HCT116 (cell line): ENCODE measurements around the gene MPV17. TPM values are rescaled to one million over a fixed set of nuclear protein-coding genes. Genes with fewer than 3 reads are reported as not detected.

Experiments
- ATAC-seq: fragments of 200-7000 bp; cut with Tn5 transposase; 2 replicates; pipeline ENCODE4 v1.9.1; 2020; ENCODE audit warnings: mild to moderate bottlenecking, moderate library complexity
- BruUV-seq: library from RNA; stranded (reverse); fragments of 400-500 nt; replicated peaks from 2 replicates; lab custom pipeline; 2021; lab: Mats Ljungman, UMichigan
- CTCF ChIA-PET: fragments of 300-600 bp; sonication (Branson Sonifier 250); formaldehyde crosslinking; loops from one replicate; lab custom pipeline; 2021; ENCODE audit warnings: antibody characterized with exemption; lab: Charles Lee
- POLR2A ChIA-PET: fragments of 300-600, 350-600 bp; sonication (Branson Sonifier 250); formaldehyde crosslinking; loops from one replicate; lab custom pipeline; 2021; ENCODE audit warnings: antibody characterized with exemption; lab: Charles Lee
- RAD21 ChIA-PET, 2 experiments: fragments of 300-600 bp; sonication (Branson Sonifier 250); formaldehyde crosslinking; loops; one replicate each; lab custom pipeline; 2023; ENCODE audit warnings: low total read pairs in 2 of 2; ENCODE audit not compliant: uncharacterized antibody in 2 of 2, unreplicated experiment in 2 of 2, low non-redundant PET in 1 of 2; lab: Charles Lee
- DNase-seq: peaks from one replicate; pipeline ENCODE4 v3.0.0-alpha.2; 2010; ENCODE audit warnings: low read depth, low spot score
- H2AFZ ChIP-seq: fragments of 200-600 bp; shearing (Covaris generic), sonication (generic); 2 replicates; pipeline ENCODE4 v1.6.1; 2017; ENCODE audit warnings: low read depth, mixed run types, mixed read lengths, antibody characterized with exemption, low read length; ENCODE audit not compliant: poor library complexity, severe bottlenecking
- H3K27ac ChIP-seq: 2 replicates; pipeline ENCODE4 v1.5.1; 2012; ENCODE audit warnings: low read depth, low read length
- H3K27me3 ChIP-seq: fragments of 200-600 bp; sonication (generic); 2 replicates; pipeline ENCODE4 v1.6.1; 2016; ENCODE audit warnings: mixed run types, low read length, mixed read lengths; ENCODE audit not compliant: insufficient read depth
- H3K36me3 ChIP-seq, 2 experiments: fragments of 200-500 bp in 1 of 2; fragments of 200-600 bp in 1 of 2; sonication (Bioruptor generic) in 1 of 2; sonication (generic) in 1 of 2; 2 replicates each; pipeline versions ENCODE4 v1.5.1 to v1.6.1; 2014 to 2016; ENCODE audit warnings: low read length in 2 of 2, inconsistent platforms in 1 of 2, mixed read lengths in 1 of 2, mixed run types in 1 of 2; ENCODE audit not compliant: insufficient read depth in 2 of 2, control insufficient read depth in 1 of 2
- H3K4me1 ChIP-seq, 2 experiments: fragments of 200-600 bp in 1 of 2; sonication (generic) in 1 of 2; 2 replicates each; pipeline versions ENCODE4 v1.5.1 to v1.6.1; 2012 to 2017; ENCODE audit warnings: low read length in 2 of 2, inconsistent platforms in 1 of 2, mild to moderate bottlenecking in 1 of 2, mixed read lengths in 1 of 2, mixed run types in 1 of 2, moderate library complexity in 1 of 2; ENCODE audit not compliant: insufficient read depth in 2 of 2, control insufficient read depth in 1 of 2
- H3K4me2 ChIP-seq: fragments of 200-600 bp; sonication (generic); 2 replicates; pipeline ENCODE4 v1.6.1; 2017; ENCODE audit warnings: mixed run types, low read length, mixed read lengths
- H3K4me3 ChIP-seq, 2 experiments: fragments of 200-600 bp in 1 of 2; sonication (generic) in 1 of 2; replicated peaks in 1 of 2; 2 replicates each; pipeline ENCODE4 v1.5.1; 2011 to 2016; ENCODE audit warnings: low read length in 2 of 2, control low read depth in 1 of 2, low read depth in 1 of 2, mild to moderate bottlenecking in 1 of 2, mixed read lengths in 1 of 2, mixed run types in 1 of 2
- H3K79me2 ChIP-seq: fragments of 200-600 bp; sonication (generic); 2 replicates; pipeline ENCODE4 v1.6.1; 2017; ENCODE audit warnings: mild to moderate bottlenecking, mixed run types, low read length, moderate library complexity, mixed read lengths; ENCODE audit not compliant: insufficient read depth
- H3K9ac ChIP-seq: fragments of 200-600 bp; sonication (generic); 2 replicates; pipeline ENCODE4 v1.6.1; 2016; ENCODE audit warnings: low read length, mixed read lengths
- H3K9me2 ChIP-seq: fragments of 200-600 bp; sonication (generic), shearing (Covaris generic); 2 replicates; pipeline ENCODE4 v1.6.1; 2017; ENCODE audit warnings: mixed run types, mild to moderate bottlenecking, moderate library complexity; ENCODE audit not compliant: insufficient read depth
- H3K9me3 ChIP-seq, 2 experiments: fragments of 200-500 bp in 1 of 2; fragments of 200-600 bp in 1 of 2; sonication (Bioruptor generic) in 1 of 2; sonication (generic) in 1 of 2; 2 replicates each; pipeline ENCODE4 v1.6.1; 2014 to 2017; ENCODE audit warnings: low read length in 2 of 2, mixed read lengths in 2 of 2, inconsistent platforms in 1 of 2, low read depth in 1 of 2, mild to moderate bottlenecking in 1 of 2, mixed run types in 1 of 2, moderate library complexity in 1 of 2; ENCODE audit not compliant: control insufficient read depth in 1 of 2, insufficient read depth in 1 of 2
- H4K20me1 ChIP-seq: fragments of 200-600 bp; sonication (generic), shearing (Covaris generic); 2 replicates; pipeline ENCODE4 v1.6.1; 2017; ENCODE audit warnings: mixed run types, mild to moderate bottlenecking, moderate library complexity; ENCODE audit not compliant: insufficient read depth
- ATF3 ChIP-seq: IDR thresholded peaks from 2 replicates; pipeline ENCODE4 v1.6.1; 2012
- CBX3 ChIP-seq: IDR thresholded peaks from 2 replicates; pipeline ENCODE4 v1.6.1; 2012; ENCODE audit warnings: low read depth
- ELF1 ChIP-seq: IDR thresholded peaks from 2 replicates; pipeline ENCODE4 v1.6.1; 2012; ENCODE audit warnings: low read depth, borderline replicate concordance
- POLR2A ChIP-seq: IDR thresholded peaks from 2 replicates; pipeline ENCODE4 v1.7.0; 2011; ENCODE audit warnings: borderline replicate concordance; ENCODE audit not compliant: insufficient read depth, insufficient read length; ENCODE audit errors: extremely low read depth
- POLR2AphosphoS5 ChIP-seq: IDR thresholded peaks from 2 replicates; pipeline ENCODE4 v1.6.1; 2011; ENCODE audit warnings: mild to moderate bottlenecking, low read depth, low read length, moderate library complexity
- REST ChIP-seq: IDR thresholded peaks from 2 replicates; pipeline ENCODE4 v1.6.1; 2012; ENCODE audit warnings: low read depth
- SRF ChIP-seq: IDR thresholded peaks from 2 replicates; pipeline ENCODE4 v1.6.1; 2012; ENCODE audit warnings: low read depth
- TCF7L2 ChIP-seq: IDR thresholded peaks from 2 replicates; pipeline ENCODE4 v1.7.0; 2011; ENCODE audit warnings: borderline replicate concordance, inconsistent platforms; ENCODE audit not compliant: insufficient read depth, insufficient read length; ENCODE audit errors: extremely low read depth
- YY1 ChIP-seq: IDR thresholded peaks from 2 replicates; pipeline ENCODE4 v1.6.1; 2011; ENCODE audit warnings: low read length, low read depth, moderate library complexity, mild to moderate bottlenecking; ENCODE audit not compliant: insufficient replicate concordance; ENCODE audit errors: extremely low read depth
- ZBTB33 ChIP-seq: IDR thresholded peaks from 2 replicates; pipeline ENCODE4 v1.6.1; 2011; ENCODE audit warnings: mild to moderate bottlenecking, low read length, moderate library complexity; ENCODE audit not compliant: insufficient replicate concordance; ENCODE audit errors: extremely low read depth
- ZNF274 ChIP-seq: fragments of 200-500 bp; sonication (Bioruptor generic); IDR thresholded peaks from 2 replicates; pipeline ENCODE4 v1.6.1; 2014; ENCODE audit warnings: mild to moderate bottlenecking, low read depth, low read length, inconsistent platforms
- intact Hi-C: fragments of 100-400 bp; cut with micrococcal nuclease; formaldehyde crosslinking; loops from 2 replicates; pipeline ENCODE4 v1.10.0; 2022
- total RNA-seq: library from RNA; stranded (reverse); gene quantifications from one replicate; pipeline ENCODE4 v1.2.1, GENCODE V29; 2021; ENCODE audit not compliant: unreplicated experiment

Gene MPV17
- total RNA-seq, 1 experiment from 2014 or later = 55.4 TPM

- no peaks in the 10 kb centered on the region for H4K20me1 ChIP-seq
- no peak overlapping the region for H3K4me2 ChIP-seq
- no peaks in the 10 kb centered on the region for H3K4me1 ChIP-seq
- H3K9me3 ChIP-seq = no peaks in the 10 kb centered on the region
- peaks cover 0 to 5% of the 10 kb centered on the region in 2 experiments; a peak in 1 of 4 replicates for H3K36me3 ChIP-seq
- no peak overlapping the region for H3K27ac ChIP-seq
- no peak overlapping the region for H2AFZ ChIP-seq
- no peaks in the 10 kb centered on the region for H3K9me2 ChIP-seq
- TF ChIP-seq ZNF274 = no peak
- TF ChIP-seq ELF1 = no peak
- TF ChIP-seq YY1 = no peak
- TF ChIP-seq POLR2A = no peak
- TF ChIP-seq POLR2AphosphoS5 = no peak
- no peak for TF ChIP-seq ATF3
- TF ChIP-seq ZBTB33 = no peak
- TF ChIP-seq REST = no peak
- TF ChIP-seq CBX3 = no peak
- TF ChIP-seq SRF = no peak
- no peak for TF ChIP-seq TCF7L2
- intact Hi-C loops = no loop called here
- ATAC-seq (no peak), DNase-seq (no peak)
- no peak overlapping the region for H3K4me3 ChIP-seq
- ChIA-PET POLR2A (no interaction called here), CTCF (interaction anchor here (2.0 kb wide), 1 partner anchor 11 kb away, joined by 6 read pairs; no protein-coding TSS in a partner anchor), RAD21 (no interaction called here)
- H3K79me2 ChIP-seq = no peaks in the 10 kb centered on the region
- H3K27me3 ChIP-seq = no peaks in the 10 kb centered on the region
- BruUV-seq = no TSS peak
- no peak overlapping the region for H3K9ac ChIP-seq
Measured at GRCh38 chr2:27313882-27314645, 8.8 kb downstream of the MPV17 start.
